Stomach (tissue), 9 donors: Measurements from ENCODE around the gene SLC7A4. TPM values are rescaled to one million over a fixed set of nuclear protein-coding genes. Genes with fewer than 3 reads are reported as not detected.

Source experiments
- DNase-seq, 2 donors: peaks; one replicate each; pipeline versions ENCODE4 v3.0.0 to v3.0.0-alpha.2; 2013 to 2019
- H3K27ac ChIP-seq, 5 donors: fragments of 200-600 bp in 4 of 5; sonication (generic) in 4 of 5; one replicate each; pipeline ENCODE4 v1.5.1; 2013 to 2019; ENCODE audit warnings: mild to moderate bottlenecking in 1 of 5, moderate library complexity in 1 of 5
- H3K27me3 ChIP-seq, 3 donors: fragments of 200-600 bp; sonication (generic); one replicate each; pipeline ENCODE4 v1.5.1; 2017 to 2019; ENCODE audit warnings: mixed run types in 1 of 3
- H3K36me3 ChIP-seq, 4 donors: fragments of 200-600 bp; sonication (generic); 1 replicate in 3 of 4; 2 replicates in 1 of 4; pipeline ENCODE4 v1.5.1; 2016 to 2019
- H3K4me1 ChIP-seq, 4 donors: fragments of 200-600 bp; sonication (generic); one replicate each; pipeline ENCODE4 v1.5.1; 2016 to 2019
- H3K4me3 ChIP-seq, 4 donors: fragments of 200-600 bp; sonication (generic) in 3 of 4; one replicate each; pipeline ENCODE4 v1.5.1; 2016 to 2019; ENCODE audit warnings: mild to moderate bottlenecking in 1 of 4
- H3K9me3 ChIP-seq, 4 donors: fragments of 200-600 bp; sonication (generic); one replicate each; pipeline ENCODE4 v1.5.1; 2016 to 2019
- EP300 ChIP-seq: sonication (generic); formaldehyde crosslinking; IDR thresholded peaks from one replicate; pipeline ENCODE4 v1.6.1; 2017; ENCODE audit warnings: antibody characterized with exemption
- POLR2A ChIP-seq, 4 donors: fragments of 450-650 bp; IDR thresholded peaks; one replicate each; pipeline ENCODE4 v1.6.1; 2016; ENCODE audit warnings: antibody characterized with exemption in 4 of 4, control low read depth in 2 of 4, mild to moderate bottlenecking in 1 of 4, moderate library complexity in 1 of 4
- POLR2AphosphoS5 ChIP-seq, 3 donors: sonication (generic); formaldehyde crosslinking; IDR thresholded peaks; one replicate each; pipeline ENCODE4 v1.6.1; 2016; ENCODE audit warnings: antibody characterized with exemption in 3 of 3
- WGBS, 5 donors: extraction: QIAGEN DNeasy Blood & Tissue Kit in 3 of 5; methylation state at CpG; one replicate each; pipeline versions ENCODE4 v1.1.5 to v1.1.7; 2013 to 2018; 5-methylcytosine and 5-hydroxymethylcytosine counted together
- intact Hi-C: fragments of 100-400 bp; cut with DNase I; formaldehyde crosslinking; loops from one replicate; pipeline ENCODE4 v1.15.1; 2023; ENCODE audit warnings: low total_unique reads
- polyA plus RNA-seq, 3 donors: library from polyadenylated mRNA; stranded (reverse); fragments of 200-250 nt; gene quantifications; one replicate each; pipeline ENCODE4 v1.2.3, GENCODE V29; 2013
- total RNA-seq, 5 donors: library from RNA; depleted of rRNA; stranded (reverse); fragments of >200 nt; gene quantifications; one replicate each; pipeline versions ENCODE4 v1.1.0 to v1.2.3, GENCODE V29; 2014 to 2016
- TF ChIP-seq, protein P1 (sequence below), 7 experiments: fragments of 450-650 bp in 4 of 7; fragments of 200-600 bp in 3 of 7; sonication (generic) in 3 of 7; IDR thresholded peaks; one replicate each; pipeline ENCODE4 v1.5.1; 2016 to 2019; ENCODE audit warnings: antibody characterized with exemption in 7 of 7, control low read depth in 2 of 7, mild to moderate bottlenecking in 1 of 7
- donor health status: healthy with polysubstance abuse.
- donor health status: Bipolar disorder and iron deficiency.
- donor health status: healthy.

SLC7A4 gene
- total and polyA plus RNA-seq, 8 donors = 0.12 to 1.0 (median 0.18) TPM; not detected in 5

- Histone ChIP-seq H3K4me3 (no peak overlapping the region), H3K36me3 (no peaks in the 10 kb centered on the region), H3K27me3 (peaks cover 0 to 3% (median 0%) of the 10 kb centered on the region in 3 donors), H3K27ac (no peak overlapping the region), H3K9me3 (peaks cover 0 to 4% (median 0%) of the 10 kb centered on the region in 4 donors), H3K4me1 (no peaks in the 10 kb centered on the region)
- no peak for TF ChIP-seq POLR2AphosphoS5 (IDR thresholded peaks at IDR 0.05)
- no peak for TF ChIP-seq EP300
- no peak for TF ChIP-seq POLR2A (IDR thresholded peaks at IDR 0.05)
- TF ChIP-seq, protein P1, sequence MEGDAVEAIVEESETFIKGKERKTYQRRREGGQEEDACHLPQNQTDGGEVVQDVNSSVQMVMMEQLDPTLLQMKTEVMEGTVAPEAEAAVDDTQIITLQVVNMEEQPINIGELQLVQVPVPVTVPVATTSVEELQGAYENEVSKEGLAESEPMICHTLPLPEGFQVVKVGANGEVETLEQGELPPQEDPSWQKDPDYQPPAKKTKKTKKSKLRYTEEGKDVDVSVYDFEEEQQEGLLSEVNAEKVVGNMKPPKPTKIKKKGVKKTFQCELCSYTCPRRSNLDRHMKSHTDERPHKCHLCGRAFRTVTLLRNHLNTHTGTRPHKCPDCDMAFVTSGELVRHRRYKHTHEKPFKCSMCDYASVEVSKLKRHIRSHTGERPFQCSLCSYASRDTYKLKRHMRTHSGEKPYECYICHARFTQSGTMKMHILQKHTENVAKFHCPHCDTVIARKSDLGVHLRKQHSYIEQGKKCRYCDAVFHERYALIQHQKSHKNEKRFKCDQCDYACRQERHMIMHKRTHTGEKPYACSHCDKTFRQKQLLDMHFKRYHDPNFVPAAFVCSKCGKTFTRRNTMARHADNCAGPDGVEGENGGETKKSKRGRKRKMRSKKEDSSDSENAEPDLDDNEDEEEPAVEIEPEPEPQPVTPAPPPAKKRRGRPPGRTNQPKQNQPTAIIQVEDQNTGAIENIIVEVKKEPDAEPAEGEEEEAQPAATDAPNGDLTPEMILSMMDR (IDR thresholded peaks at IDR 0.05) = no peak
- intact Hi-C loops = no loop called here
- whole genome bisulfite sequencing, 5 donors = 54 to 82% (median 72%) methylated on average over 4 of the region's 4 CpGs
- DNase-seq = no peak
Measured at GRCh38 chr22:21068681-21069276, 36.4 kb upstream of the SLC7A4 start.

GRCh38 chr22:21067901-21068680, 35.7 kb upstream of the SLC7A4 start:
- intact Hi-C loops = no loop called here
- DNase-seq = no peak
- no peaks in the 10 kb centered on the region for H3K36me3 ChIP-seq
- H3K4me3 ChIP-seq = no peak overlapping the region
- WGBS, 5 donors = 85 to 94% (median 89%) methylated on average over 12 of the region's 12 CpGs
- H3K27ac ChIP-seq = no peak overlapping the region
- peaks cover 0 to 4% (median 0%) of the 10 kb centered on the region in 4 donors for H3K9me3 ChIP-seq
- no peak for TF ChIP-seq POLR2AphosphoS5 (IDR thresholded peaks at IDR 0.05)
- TF ChIP-seq, protein P1 (IDR thresholded peaks at IDR 0.05) = no peak
- no peak for TF ChIP-seq EP300
- peaks cover 0 to 3% (median 0%) of the 10 kb centered on the region in 3 donors for H3K27me3 ChIP-seq
- H3K4me1 ChIP-seq = no peaks in the 10 kb centered on the region

DNA sequence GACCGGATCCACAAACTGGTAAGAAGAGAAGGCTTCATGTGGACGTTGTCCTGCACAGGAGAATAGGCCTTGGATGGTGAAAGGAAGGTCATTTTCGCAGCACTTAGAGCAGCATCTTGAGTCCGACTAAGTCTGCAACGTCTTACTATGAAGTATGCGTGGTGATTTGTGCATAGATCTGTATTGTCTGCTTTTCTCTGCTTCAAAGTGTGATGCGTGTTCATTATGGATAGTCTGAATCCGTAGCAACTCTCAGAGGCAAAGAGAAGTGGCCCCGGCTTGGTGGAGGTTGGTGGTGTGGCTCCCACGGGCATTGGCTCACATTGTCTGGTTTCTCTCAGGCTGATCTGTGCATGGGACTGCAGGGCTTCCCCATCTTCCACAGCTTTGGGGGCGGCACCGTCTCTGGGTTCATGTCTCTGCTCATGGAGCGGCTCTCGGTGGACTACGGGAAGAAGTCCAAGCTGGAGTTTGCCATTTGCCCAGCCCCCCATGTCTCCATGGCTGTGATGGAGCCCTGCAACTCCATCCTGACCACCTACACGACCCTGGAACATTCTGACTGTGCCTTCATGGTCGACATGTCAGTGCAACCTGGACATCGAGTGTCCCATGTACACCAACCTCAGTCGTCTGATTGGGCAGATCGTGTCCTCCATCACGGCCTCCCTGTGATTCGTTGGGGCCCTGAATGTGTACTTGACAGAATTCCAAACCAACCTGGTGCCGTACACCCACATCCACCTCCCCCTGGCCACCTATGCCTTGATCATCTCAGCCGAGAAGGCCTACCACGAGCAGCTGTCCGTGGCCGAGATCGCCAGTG, 34.9 kb upstream of the SLC7A4 start:
- WGBS, 5 donors = 84 to 93% (median 89%) methylated on average over 23 to 28 of the region's 28 CpGs
- Histone ChIP-seq H3K27me3 (peaks cover 0 to 3% (median 0%) of the 10 kb centered on the region in 3 donors), H3K9me3 (peaks cover 0 to 4% (median 0%) of the 10 kb centered on the region in 4 donors), H3K27ac (no peak overlapping the region), H3K4me3 (no peak overlapping the region), H3K36me3 (no peaks in the 10 kb centered on the region), H3K4me1 (no peaks in the 10 kb centered on the region)
- TF ChIP-seq POLR2AphosphoS5 (IDR thresholded peaks at IDR 0.05) (no peak), EP300 (no peak), POLR2A (IDR thresholded peaks at IDR 0.05) (no peak)
- TF ChIP-seq, protein P1 (IDR thresholded peaks at IDR 0.05) = no peak
- DNase-seq = no peak
- intact Hi-C loops = no loop called here
